ENCODE data around the gene CBS.
"Not testable (repeated sequence)": the region's sequence is repeated elsewhere in the genome, so short reads cannot be mapped to it uniquely, and the experiment has no call there.

Gene CBS

DNA sequence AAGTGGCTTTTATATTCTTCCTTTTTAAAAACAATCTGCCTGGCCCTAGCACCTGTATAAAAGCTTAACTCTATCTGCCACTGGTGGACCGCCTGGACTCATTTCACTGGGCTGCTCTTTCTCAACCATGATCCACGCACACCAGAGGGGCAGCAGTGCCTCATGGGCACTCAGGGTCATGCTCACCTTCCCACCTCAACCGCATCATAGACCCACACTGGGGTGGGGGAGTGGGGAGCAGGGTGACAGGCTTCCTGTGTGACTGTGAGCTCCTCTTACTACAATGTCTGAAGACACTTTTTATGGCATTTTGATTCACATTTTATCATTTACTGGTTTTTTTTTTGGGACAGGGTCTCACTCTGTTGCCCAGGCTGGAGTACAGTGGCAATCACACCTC lies 15.3 kb upstream of the CBS start:
- not testable (repeated sequence) for ATAC-seq (replicated peaks; ENCODE audit: extremely low read depth, poor library complexity, severe bottlenecking)

DNA sequence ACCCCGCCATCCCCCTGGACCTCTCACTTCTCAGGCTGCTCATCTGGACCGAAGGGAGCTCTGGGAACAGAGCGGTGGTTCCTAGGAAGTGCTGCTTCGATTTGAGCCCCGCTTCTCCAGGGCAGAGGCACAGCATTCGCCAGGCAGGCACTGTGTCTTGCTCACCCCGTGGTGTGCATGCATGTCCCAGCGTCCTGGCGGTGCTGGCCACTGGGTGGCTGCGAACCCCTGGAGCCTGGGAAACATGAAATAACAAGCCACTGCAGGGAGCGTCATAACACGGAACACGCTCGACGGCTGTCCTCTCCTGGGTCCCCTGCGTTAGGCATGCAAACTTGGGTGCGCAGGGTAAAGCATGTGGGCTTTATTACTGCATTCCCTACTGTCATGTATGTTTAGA lies 13.8 kb upstream of the CBS start:
- H3K4me1 Mint-ChIP-seq; H3K4me3 Mint-ChIP-seq; ATAC-seq (replicated peaks; ENCODE audit: extremely low read depth, poor library complexity, severe bottlenecking); H3K36me3 Mint-ChIP-seq (ENCODE audit: insufficient read depth); H3K27me3 Mint-ChIP-seq; H3K9me3 Mint-ChIP-seq; H3K27ac Mint-ChIP-seq (ENCODE audit: low read depth); DNase-seq (ENCODE audit: low spot score in 2 of 2): not testable (repeated sequence)

More for the DNA sequence above, 15.3 kb upstream of the CBS start:
- not testable (repeated sequence) for H3K36me3 Mint-ChIP-seq (ENCODE audit: insufficient read depth); DNase-seq (ENCODE audit: low spot score in 2 of 2); H3K27me3 Mint-ChIP-seq; H3K4me1 Mint-ChIP-seq; H3K4me3 Mint-ChIP-seq; H3K9me3 Mint-ChIP-seq; H3K27ac Mint-ChIP-seq (ENCODE audit: low read depth)

DNA sequence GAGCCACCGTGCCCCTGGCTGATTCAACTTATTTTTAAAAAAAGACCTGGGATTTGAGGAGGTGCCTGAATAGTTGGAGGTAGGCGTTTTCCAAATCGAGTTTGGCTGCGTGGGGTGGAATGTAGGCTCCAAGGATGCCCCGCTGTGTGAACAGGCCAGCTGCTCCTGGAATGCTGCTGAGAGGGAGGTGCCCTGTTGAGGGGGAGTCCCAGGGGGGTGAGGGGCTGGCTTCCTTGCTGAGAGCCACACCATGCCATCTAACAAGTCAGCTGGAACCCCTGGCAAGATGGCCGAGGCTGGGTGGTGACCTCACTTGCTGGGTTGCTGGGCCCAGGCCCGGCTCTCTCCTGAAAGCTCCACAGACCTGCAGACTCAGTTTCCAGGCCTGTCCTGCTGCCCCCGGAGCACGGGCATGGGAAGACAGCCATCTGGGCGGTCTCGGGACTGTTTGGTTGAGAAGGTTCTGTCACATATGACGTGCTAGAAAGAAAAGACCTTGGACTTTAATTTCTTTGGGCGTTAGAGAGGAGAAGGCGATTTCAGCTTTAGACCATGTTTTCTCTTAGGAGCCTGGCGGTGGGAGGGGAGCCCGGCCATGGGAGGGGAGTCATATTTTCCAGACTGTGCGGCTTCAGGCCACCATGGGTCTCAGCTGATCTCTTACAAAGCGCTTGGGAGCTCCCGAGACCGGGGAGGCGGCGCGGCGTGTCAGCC lies 7.1 kb upstream of the CBS start:
- not testable (repeated sequence) for H3K4me1 Mint-ChIP-seq; H3K9me3 Mint-ChIP-seq; H3K4me3 Mint-ChIP-seq; H3K36me3 Mint-ChIP-seq (ENCODE audit: insufficient read depth); DNase-seq (ENCODE audit: low spot score in 2 of 2); H3K27me3 Mint-ChIP-seq; ATAC-seq (replicated peaks; ENCODE audit: extremely low read depth, poor library complexity, severe bottlenecking); H3K27ac Mint-ChIP-seq (ENCODE audit: low read depth)

DNA sequence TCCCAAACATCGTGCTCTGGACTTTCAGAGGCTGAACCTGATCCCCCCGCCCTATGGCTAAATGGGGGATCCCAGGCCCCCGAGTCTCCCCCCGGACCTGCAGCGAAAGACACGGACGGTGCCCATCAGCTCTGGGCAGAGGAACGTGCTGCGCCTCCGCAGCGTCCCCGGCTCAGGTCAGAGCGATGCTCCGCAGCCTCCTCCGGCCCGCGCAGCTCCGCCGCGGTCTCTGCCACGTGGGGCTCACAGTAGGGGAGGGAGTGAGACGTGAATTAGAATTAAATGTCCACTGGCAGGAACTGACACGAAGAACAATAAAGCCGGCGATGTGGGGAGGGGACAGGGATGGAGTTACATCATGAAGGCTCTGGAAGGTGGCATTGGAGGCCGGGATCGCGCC lies 1.0 kb upstream of the CBS start:
- H3K4me3 Mint-ChIP-seq; H3K9me3 Mint-ChIP-seq; H3K4me1 Mint-ChIP-seq; H3K27me3 Mint-ChIP-seq; DNase-seq (ENCODE audit: low spot score in 2 of 2); ATAC-seq (replicated peaks; ENCODE audit: extremely low read depth, poor library complexity, severe bottlenecking); H3K27ac Mint-ChIP-seq (ENCODE audit: low read depth); H3K36me3 Mint-ChIP-seq (ENCODE audit: insufficient read depth): not testable (repeated sequence)

DNA sequence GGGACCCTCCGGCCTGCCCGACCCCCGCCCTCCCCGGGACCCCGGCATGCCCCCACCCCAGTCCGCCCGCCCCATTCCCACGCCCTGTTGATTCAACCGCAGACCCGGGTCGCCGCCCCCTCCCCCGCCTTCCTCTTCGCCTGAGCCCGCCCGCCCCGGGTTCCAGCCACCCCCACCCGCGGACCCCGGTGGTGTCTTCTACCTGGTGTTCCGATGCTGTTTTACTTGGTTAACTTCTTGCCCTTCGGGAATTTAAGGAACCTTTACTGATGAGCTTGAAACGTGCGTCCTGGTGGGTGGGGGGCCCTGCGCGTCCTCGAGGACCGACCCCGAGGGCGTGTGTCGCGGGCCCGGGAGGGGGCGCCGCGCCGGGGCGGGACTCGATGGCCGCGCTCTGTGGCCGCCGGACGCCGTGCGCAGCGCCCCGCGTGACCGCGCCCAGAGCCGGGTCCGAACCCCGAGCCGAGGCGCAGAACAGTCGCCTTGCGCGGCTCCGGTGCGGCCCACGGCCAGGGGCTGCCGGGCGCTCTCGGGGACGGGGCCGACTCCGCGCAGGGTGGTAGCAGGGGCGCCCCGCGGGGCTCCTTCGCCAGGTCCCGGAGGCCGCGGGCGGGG lies 495 bp upstream of the CBS start:
- not testable (repeated sequence) for H3K36me3 Mint-ChIP-seq (ENCODE audit: insufficient read depth); H3K4me3 Mint-ChIP-seq; ATAC-seq (replicated peaks; ENCODE audit: extremely low read depth, poor library complexity, severe bottlenecking)

DNA sequence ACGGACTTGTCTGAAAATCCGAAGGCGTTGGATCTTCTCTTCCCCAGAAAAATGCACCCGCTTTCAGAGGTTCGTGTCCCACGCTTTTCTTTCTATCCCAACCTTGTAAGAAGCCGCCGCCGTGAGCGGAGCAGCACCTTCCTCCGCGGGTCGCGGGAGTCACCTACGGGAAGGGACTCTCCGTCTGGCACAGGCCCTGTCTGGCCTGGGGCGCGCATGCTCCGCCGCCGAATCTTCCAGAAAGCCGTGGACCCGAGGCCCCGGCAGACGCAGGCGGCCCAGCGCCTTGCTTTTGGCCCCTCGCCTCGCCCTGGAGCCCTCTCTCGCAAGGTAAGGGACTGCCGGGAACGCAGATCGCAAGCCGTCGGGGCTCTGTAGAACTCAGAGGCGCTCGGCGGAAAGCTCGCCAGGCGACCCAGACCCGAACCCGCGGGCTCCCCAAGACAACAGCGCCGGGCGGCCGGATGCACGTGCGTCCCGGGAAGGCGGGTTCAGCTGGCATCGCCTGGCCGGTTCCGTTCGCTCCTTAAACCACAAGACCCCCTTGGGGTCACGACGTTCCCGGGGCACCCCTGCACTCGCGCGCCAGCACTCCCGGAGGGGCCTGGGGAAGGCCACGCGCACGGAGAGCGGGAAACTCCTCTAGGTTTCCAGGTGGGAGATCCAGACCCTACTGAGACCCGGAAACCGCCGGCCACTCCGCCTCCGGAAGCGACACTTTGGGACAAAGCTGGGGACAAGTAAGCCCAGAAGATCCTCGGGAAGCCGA lies 1.1 kb downstream of the CBS start:
- not testable (repeated sequence) for H3K36me3 Mint-ChIP-seq (ENCODE audit: insufficient read depth); DNase-seq (ENCODE audit: low spot score in 2 of 2); H3K27me3 Mint-ChIP-seq; ATAC-seq (replicated peaks; ENCODE audit: extremely low read depth, poor library complexity, severe bottlenecking); H3K4me1 Mint-ChIP-seq; H3K9me3 Mint-ChIP-seq; H3K27ac Mint-ChIP-seq (ENCODE audit: low read depth); H3K4me3 Mint-ChIP-seq

More for the DNA sequence above, 495 bp upstream of the CBS start:
- not testable (repeated sequence) for H3K4me1 Mint-ChIP-seq; DNase-seq (ENCODE audit: low spot score in 2 of 2); H3K27ac Mint-ChIP-seq (ENCODE audit: low read depth); H3K9me3 Mint-ChIP-seq; H3K27me3 Mint-ChIP-seq

DNA sequence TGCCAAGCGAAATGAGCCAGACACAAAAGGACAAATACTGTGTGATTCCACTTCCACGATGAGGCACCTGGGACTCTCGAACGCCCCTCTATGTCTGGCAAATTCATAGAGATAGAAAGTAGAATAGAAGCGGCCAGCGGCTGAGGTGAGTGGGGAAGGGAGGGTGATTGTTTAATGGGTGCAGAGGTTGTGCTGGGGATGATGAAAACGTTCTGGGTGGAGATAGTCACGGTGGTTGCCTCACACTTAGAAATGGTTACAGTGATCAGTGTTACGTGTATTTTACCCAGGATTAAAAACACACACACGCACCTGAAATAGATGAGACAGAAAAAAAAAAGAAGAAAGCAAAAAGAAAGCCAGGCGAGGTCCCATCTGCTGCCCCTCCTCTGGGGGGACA lies 2.9 kb downstream of the CBS start:
- H3K36me3 Mint-ChIP-seq (ENCODE audit: insufficient read depth); ATAC-seq (replicated peaks; ENCODE audit: extremely low read depth, poor library complexity, severe bottlenecking); H3K27ac Mint-ChIP-seq (ENCODE audit: low read depth); H3K4me1 Mint-ChIP-seq; H3K27me3 Mint-ChIP-seq; H3K4me3 Mint-ChIP-seq; H3K9me3 Mint-ChIP-seq; DNase-seq (ENCODE audit: low spot score in 2 of 2): not testable (repeated sequence)

DNA sequence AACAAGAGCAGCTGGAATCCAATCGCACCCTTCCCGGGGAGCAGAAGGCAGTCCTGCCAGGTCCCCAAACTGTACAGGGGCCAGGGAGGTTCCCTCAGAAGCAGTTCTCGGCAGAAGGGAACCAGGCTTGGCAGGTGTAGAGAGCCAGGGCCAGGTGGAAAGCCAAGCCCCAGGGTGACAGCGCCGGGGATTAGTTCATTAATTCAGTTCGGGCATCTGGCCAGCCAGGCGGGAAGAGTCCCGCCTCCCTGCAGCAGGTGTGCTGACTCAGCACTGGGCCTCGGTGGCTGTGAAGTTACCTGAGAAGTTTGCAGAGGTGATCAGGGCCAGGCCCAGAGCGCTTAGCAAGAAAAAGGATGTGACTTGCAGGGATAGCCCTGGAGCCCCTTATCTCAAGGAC lies 6.0 kb downstream of the CBS start:
- not testable (repeated sequence) for H3K27ac Mint-ChIP-seq (ENCODE audit: low read depth); ATAC-seq (replicated peaks; ENCODE audit: extremely low read depth, poor library complexity, severe bottlenecking); H3K27me3 Mint-ChIP-seq; DNase-seq (ENCODE audit: low spot score in 2 of 2); H3K9me3 Mint-ChIP-seq; H3K4me1 Mint-ChIP-seq; H3K36me3 Mint-ChIP-seq (ENCODE audit: insufficient read depth); H3K4me3 Mint-ChIP-seq

DNA sequence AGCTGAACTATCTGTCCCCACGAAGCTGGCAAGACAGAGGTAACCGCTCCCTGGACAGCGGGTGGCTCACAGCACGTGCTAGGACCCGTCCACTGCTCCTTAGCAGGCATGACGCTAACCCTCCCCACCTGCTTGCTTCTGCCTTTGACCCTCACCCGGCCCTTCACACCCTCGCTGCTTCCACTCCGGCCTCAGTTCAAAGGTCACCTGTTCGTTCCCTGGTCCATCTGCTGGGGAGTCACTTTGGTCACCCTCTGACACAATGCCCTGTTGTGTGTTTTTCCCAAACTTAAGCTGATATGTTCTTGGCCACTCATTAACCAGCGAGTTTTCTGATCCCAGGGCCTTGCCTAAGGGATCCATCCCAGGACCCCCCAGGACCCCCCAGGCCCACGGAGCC lies 7.6 kb downstream of the CBS start:
- not testable (repeated sequence) for H3K9me3 Mint-ChIP-seq; H3K27ac Mint-ChIP-seq (ENCODE audit: low read depth); ATAC-seq (replicated peaks; ENCODE audit: extremely low read depth, poor library complexity, severe bottlenecking); H3K4me1 Mint-ChIP-seq; DNase-seq (ENCODE audit: low spot score in 2 of 2); H3K4me3 Mint-ChIP-seq; H3K36me3 Mint-ChIP-seq (ENCODE audit: insufficient read depth); H3K27me3 Mint-ChIP-seq

DNA sequence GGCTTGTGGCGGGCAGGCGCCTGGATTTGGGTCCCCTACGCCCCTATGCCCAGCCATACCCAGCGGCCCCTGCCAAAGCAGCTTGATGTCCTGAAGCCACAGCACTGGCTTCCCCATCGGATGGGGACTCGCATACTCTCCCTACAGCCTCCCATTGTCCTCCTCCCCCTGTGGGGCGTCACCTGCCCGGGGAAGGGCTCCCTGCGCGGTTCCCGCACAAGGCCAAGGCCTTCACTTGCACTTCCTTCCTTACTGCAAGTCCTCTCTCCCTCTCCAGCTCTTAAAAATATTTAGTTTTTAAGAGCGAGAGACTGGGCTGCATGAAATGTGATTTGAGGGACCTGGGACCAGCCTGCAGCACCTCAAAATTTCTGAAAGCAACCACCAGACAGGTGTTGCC lies 8.9 kb downstream of the CBS start:
- ATAC-seq (replicated peaks; ENCODE audit: extremely low read depth, poor library complexity, severe bottlenecking); H3K4me1 Mint-ChIP-seq; DNase-seq (ENCODE audit: low spot score in 2 of 2); H3K36me3 Mint-ChIP-seq (ENCODE audit: insufficient read depth); H3K27me3 Mint-ChIP-seq; H3K27ac Mint-ChIP-seq (ENCODE audit: low read depth); H3K9me3 Mint-ChIP-seq; H3K4me3 Mint-ChIP-seq: not testable (repeated sequence)

DNA sequence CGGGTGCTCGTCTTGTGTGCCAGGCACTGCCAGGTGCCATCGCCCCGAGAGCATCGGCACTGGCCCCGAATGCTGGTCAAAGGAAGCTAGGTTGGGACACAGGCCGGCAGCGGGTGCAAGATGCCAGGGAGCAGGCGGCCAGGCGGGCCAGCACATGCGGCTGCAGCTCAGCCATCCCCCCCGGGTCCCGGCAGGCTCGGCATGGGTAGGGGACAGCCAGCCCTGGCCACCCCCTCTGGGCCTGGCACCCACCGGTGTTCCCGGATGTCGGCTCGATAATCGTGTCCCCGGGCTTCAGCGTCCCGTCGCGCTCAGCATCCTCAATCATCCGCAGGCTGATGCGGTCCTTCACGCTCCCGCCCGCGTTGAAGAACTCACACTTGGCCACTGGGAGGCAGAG lies 9.6 kb downstream of the CBS start:
- not testable (repeated sequence) for H3K27ac Mint-ChIP-seq (ENCODE audit: low read depth); H3K9me3 Mint-ChIP-seq; ATAC-seq (replicated peaks; ENCODE audit: extremely low read depth, poor library complexity, severe bottlenecking); H3K4me1 Mint-ChIP-seq; H3K27me3 Mint-ChIP-seq; DNase-seq (ENCODE audit: low spot score in 2 of 2); H3K36me3 Mint-ChIP-seq (ENCODE audit: insufficient read depth); H3K4me3 Mint-ChIP-seq

DNA sequence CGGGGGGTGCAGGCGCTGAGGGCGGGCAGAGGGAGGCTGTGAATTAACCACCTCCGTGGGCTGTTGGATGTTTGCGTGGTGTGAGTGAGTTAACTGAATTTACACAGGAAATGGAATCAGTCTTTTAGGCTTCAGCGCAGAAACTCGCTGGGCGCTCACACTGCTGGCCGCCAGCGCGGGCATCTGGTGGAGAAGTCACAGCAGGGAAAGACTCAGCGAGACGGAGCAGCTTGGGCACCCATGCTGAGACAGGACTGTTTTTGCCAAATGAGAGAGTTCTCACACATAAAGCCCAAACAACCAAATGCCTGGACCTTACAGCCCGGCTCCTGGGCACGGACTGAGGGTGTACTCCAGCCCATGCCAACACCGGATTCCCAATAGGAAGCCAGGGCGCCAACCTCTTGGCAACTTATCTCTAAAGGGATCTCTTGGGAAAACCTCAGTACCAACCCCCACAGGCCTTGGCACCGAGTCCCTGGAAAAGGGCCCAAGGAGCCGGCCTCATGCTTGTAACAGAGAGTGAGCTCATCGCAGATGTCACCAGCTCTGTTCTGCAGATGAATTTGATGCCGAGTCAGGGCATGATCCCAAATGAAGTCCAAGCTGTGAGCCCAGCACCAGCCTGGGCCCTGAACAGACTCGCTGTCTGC lies 11.2 kb downstream of the CBS start:
- not testable (repeated sequence) for H3K4me1 Mint-ChIP-seq; H3K36me3 Mint-ChIP-seq (ENCODE audit: insufficient read depth); H3K9me3 Mint-ChIP-seq; DNase-seq (ENCODE audit: low spot score in 2 of 2); H3K4me3 Mint-ChIP-seq; ATAC-seq (replicated peaks; ENCODE audit: extremely low read depth, poor library complexity, severe bottlenecking); H3K27me3 Mint-ChIP-seq; H3K27ac Mint-ChIP-seq (ENCODE audit: low read depth)
